Measurements from ENCODE around the gene THAP2. TPM values are rescaled to one million over a fixed set of nuclear protein-coding genes. Genes with fewer than 3 reads are reported as not detected.
"Not testable (repeated sequence)": the region's sequence is repeated elsewhere in the genome, so short reads cannot be mapped to it uniquely, and the experiment has no call there.

THAP2 gene
- total RNA-seq, 1 experiment from 2014 or later = 18.6 TPM

DNA sequence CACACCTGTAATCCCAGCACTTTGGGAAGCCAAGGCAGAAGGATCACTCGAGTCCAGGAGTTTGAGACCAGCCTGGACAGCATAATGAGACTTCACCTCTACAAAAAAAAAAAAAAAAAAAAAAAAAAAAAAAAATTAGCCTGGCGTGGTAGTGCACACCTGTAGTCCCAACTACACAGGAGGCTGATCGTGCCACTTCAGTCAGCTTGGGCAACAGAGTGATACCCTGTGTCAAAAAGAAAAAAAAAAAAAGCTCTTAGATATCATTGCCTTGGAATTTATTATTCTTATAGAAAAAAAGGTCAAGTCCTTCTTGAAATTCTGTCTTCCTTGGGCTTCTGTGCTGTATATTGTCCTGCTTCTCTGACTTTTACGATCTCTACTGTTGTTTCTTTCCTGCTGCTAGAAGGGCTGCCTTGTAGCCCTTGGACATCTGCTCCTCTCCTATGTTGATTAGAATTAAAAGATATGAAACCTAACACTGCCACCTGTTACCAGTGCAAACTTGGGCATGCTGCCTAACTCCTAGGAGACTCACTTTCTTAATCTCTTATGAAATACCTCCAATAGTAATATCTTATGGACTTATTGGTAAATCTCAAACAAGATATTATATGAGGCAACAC, 27.5 kb downstream of the THAP2 start:
- no peak for DNase-seq (ENCODE audit: low read depth)
- in situ Hi-C loops (cut with HindIII; ENCODE audit: low pct_unique_long_range_greater_than_20kb, low sequenced_read_pairs) = no loop called here

DNA sequence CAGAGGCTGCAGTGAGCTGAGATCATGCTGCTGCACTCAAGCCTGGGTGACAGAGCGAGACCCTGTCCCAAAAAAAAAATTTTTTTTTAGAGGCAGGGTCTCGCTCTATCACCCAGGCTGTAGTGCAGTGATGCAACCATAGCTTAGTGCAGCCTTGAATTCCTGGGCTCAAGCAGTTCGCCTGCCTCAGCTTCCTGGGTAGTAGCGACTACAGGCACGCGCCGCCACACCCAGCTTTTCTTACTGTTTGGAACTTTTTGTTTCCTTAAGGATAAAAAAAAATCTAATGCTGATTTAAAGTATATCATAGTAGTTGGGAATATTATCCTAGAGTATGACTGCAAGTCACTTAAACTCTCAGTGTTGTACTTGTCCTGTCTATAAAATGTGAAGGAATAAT, 29.0 kb downstream of the THAP2 start:
- in situ Hi-C loops (cut with HindIII; ENCODE audit: low pct_unique_long_range_greater_than_20kb, low sequenced_read_pairs) = no loop called here
- no peak for DNase-seq (ENCODE audit: low read depth)

DNA sequence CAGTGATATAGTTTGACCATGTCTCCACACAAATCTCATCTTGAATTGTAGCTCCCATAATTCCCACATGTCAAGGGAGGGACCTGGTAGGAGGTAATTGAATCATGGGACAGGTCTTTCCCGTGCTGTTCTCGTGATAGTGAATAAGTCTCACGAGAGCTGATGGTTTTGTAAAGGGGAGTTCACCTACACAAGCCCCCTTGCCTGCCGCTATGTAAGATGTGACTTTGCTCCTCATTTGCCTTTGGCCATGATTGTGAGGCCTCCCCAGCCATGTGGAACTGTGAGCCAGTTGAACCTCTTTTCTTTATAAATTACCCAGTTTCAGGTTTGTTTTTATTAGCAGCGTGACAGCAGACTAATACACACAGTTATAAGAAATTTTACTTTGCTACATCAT, 29.6 kb downstream of the THAP2 start:
- in situ Hi-C loops (cut with HindIII; ENCODE audit: low pct_unique_long_range_greater_than_20kb, low sequenced_read_pairs); DNase-seq (ENCODE audit: low read depth): not testable (repeated sequence)

DNA sequence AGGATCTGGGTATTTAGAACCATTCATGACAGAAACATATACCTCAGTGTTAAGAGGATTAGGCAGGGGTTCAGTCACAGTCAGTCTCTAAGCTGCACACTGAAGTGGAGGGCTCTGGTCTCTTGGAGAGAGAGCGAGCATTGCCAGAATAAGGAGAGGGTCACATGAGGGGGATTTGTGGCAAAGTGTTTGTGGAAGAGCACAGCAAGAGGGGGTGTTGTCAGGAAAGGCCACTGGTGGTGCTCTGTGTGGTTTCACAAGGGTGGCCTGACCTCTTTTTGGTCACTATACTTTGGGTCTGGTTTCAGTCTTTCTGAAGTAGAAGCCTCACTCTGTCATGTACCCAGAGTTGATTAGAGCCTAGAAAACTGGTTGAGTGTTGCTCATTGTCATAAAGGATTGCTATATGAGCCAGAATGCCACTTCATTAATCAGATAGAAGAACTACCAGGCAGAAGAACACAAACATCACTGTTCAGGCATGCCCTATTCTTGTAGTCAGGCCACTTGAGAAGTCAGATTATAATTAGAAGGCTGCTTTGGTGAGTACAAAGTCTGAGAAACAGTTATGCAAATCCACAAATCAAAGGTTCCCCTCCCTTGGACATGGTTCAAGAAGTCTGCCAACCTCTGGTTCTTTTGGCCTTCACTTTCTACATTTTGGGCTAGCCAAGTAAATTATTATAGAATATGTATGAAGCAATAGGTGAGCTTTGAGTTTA, 30.2 kb downstream of the THAP2 start:
- no peak for DNase-seq (ENCODE audit: low read depth)
- in situ Hi-C loops (cut with HindIII; ENCODE audit: low pct_unique_long_range_greater_than_20kb, low sequenced_read_pairs) = no loop called here

DNA sequence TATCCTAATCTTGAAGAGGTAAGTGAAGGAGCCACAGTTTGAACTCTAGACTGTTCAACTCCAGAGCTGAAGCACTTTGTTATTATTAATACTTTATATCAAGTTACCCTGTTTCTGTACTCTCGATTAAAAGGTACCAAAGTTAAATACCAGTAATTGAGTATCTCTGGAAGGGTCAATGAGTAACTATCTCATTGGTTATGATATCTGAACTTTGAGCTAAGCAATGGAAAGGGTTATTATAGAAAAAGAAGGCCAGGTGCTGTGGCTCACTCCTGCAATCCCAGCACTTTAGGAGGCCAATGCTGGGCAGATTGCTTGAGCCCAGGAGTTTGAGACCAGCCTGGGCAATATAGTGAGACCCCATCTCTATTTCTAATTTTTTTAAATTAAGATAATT, 31.7 kb downstream of the THAP2 start:
- in situ Hi-C loops (cut with HindIII; ENCODE audit: low pct_unique_long_range_greater_than_20kb, low sequenced_read_pairs) = no loop called here
- DNase-seq (ENCODE audit: low read depth) = no peak

DNA sequence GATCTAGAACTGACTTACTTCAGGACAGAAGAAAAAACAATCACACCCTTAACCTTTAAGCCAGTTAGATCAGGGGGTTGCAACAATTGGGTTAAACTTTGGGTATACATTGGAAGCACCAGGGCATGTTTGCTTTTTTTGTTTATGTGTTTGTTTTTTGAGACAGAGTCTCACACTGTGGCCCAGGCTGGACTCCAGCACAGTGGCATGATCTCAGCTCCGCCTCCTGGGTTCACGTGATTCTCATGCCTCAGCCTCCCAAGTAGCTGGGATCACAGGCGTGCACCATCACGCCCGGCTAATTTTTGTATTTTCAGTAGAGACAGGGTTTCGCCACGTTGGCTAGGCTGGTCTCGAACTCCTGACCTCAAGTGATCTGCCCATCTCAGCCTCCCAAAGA, 38.1 kb downstream of the THAP2 start:
- DNase-seq (ENCODE audit: low read depth); in situ Hi-C loops (cut with HindIII; ENCODE audit: low pct_unique_long_range_greater_than_20kb, low sequenced_read_pairs): not testable (repeated sequence)

DNA sequence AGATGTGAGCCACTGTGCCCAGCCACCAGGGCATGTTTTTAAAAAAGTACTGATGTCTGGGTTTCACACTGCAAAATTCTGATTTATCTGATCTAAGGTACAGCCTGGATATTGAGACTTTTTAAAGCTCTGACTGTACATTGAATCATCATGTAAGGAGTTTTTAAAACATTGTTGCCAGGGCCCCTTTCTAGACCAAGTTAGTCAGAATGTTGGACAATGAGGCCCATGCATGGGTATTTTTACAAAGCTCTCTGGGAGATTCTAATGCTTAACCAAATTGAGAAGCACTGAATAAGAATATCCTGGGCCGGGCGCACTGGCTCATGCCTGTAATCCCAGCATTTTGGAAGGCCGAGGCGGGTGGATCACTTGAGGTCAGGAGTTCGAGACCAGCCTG, 38.5 kb downstream of the THAP2 start:
- in situ Hi-C loops (cut with HindIII; ENCODE audit: low pct_unique_long_range_greater_than_20kb, low sequenced_read_pairs) = no loop called here

DNA sequence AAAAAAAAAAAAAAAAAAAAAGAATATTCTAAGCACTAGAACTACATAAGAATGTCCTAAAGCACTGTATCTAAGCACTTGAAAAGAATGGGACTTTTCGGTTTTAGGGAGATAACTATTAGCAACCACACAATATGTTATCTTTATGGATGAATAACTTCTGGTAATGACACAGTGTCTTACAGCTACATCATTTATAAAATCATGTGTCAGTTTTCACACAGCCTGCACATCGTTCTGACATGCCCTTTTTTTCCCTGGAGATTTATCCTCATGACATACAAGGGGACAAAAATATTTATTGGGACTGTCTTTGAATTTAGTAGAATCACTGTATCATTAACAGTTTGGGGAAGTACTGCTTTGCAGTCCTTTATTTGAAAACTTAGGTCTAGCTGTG, 39.1 kb downstream of the THAP2 start:
- peak; percentile 45 for DNase-seq (ENCODE audit: low read depth)
- in situ Hi-C loops (cut with HindIII; ENCODE audit: low pct_unique_long_range_greater_than_20kb, low sequenced_read_pairs) = no loop called here

More for the DNA sequence above, 38.5 kb downstream of the THAP2 start:
- DNase-seq (ENCODE audit: low read depth) = no peak

DNA sequence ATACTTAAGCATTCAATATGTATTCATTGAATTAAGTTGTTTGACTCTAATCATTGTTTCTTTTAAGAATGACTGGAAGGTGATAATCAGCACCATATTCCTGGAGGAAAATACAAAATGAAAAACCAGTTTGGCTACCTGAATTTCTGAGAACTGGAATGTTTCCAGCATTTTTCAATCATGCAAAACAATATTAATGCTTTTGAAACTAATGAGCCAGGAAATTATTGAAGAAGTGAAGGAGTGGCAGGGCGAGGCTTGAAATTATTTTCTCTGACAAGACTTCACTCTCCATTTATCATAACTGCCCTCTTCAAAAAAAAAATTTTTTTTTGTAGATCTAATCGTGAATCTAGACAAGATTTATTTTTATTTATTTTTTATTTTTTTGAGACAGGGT, 40.8 kb downstream of the THAP2 start:
- DNase-seq (ENCODE audit: low read depth) = no peak
- in situ Hi-C loops (cut with HindIII; ENCODE audit: low pct_unique_long_range_greater_than_20kb, low sequenced_read_pairs) = no loop called here

DNA sequence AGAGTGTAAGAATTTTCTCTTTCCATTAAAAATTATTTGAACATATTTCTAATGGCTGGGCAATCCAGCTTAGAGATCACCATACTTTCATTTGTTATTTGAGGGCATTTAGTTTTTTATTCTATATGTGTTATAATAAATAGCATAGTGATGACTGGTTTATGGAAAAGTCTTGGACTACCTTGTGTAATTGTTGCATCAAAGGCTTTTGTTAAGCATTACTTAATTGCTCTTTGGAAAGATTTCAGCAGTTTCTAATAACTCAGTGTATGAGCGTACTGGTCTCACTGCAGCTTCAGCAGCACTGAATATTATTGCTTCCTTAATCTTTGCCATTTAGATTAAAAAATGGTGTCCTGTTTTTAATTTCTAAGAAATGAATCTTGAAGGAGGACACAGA, 44.6 kb downstream of the THAP2 start:
- in situ Hi-C loops (cut with HindIII; ENCODE audit: low pct_unique_long_range_greater_than_20kb, low sequenced_read_pairs) = no loop called here
- DNase-seq (ENCODE audit: low read depth) = no peak

DNA sequence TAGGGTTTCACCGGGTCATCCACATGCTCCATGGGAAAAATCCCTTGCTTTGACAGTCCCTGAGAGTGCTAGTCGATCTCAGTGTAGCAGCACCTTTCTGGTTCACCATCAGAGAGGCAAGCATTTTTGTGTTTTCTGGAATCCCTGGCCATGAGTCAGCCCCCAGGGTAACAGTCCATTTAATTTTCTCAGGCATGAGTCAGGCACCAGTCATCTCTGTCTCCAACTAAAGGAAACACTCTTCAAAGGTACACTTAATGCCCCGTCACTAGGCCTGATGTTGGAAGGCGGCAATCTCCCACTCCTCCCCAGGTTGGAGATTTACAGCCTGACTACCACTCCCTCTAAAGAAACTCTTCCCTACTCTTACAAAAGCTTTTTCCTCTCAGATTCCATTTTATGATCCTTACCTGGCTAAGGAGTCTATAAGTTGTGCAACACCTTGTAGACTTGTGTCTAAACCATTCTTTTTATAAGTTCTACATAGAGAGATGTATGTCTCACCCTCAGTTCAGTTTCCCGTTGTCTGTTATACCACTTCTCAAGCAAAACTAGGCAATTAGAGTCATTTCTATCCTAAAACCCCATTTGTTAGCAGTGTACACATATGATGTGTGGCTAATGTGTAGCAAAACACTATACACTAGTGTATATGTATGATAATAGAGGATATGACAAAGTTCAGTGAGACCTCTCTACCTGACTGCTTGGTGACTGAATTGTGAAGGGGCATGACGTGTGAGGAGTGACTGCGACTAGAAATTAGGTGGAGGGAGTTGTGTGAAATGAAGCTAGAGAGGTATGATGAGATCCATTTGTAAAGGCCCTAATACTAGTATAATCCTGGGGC, 46.4 kb downstream of the THAP2 start:
- peak; percentile 87 for DNase-seq (ENCODE audit: low read depth)
- in situ Hi-C loops (cut with HindIII; ENCODE audit: low pct_unique_long_range_greater_than_20kb, low sequenced_read_pairs) = no loop called here

DNA sequence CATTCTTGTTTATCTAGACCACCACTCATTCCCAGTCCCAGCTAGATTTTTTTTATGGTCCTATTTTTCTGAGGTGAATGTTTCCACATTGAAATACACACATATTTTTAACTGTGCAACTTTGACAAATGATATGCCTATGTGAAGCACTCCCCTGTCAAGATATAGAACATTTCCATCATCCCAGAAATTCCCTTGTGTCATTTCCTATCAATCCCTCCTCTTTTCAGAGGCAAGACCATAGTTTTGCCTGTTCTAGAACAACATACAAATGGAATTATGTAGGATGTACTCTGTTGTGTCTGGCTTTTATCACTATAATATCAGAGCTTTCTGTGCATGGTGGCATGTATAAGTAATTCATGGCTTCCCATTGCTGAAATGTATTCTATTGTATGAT, 54.5 kb downstream of the THAP2 start:
- in situ Hi-C loops (cut with HindIII; ENCODE audit: low pct_unique_long_range_greater_than_20kb, low sequenced_read_pairs) = no loop called here
- DNase-seq (ENCODE audit: low read depth) = no peak

DNA sequence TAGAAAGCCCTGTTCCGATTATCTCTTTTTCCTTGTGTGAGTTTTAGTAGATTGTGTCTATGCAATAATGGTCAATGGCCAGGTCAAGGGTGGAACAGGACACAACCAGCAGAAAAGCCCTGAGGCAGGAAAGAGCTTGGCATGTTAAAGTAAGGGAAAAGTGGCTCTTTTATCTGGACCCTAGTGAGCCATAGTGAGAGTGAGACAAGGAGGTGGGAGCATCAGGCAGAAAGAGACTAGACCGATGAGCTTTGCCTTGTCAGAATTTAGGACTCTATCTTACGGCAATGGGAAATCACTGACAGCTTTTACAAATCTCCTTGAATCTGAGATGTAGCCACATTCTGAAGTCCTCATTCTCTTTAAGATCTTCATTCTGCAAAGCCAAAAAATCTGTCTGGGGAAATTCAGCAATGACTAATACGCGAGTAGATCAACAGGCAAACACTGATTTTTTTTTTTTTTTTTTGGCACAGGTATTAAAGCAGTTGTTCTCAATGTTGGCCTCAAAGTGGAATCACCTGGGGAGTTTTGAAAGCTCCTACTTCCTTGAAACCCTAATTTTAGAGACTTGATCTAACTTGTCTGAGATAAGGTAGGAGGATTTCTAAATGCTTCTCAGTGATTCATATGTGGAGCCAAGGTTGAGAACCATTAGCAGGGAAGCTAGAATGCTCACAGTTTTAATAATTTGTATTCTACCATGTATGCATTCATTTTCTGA, 55.7 kb downstream of the THAP2 start:
- DNase-seq (ENCODE audit: low read depth) = no peak
- in situ Hi-C loops (cut with HindIII; ENCODE audit: low pct_unique_long_range_greater_than_20kb, low sequenced_read_pairs) = no loop called here

DNA sequence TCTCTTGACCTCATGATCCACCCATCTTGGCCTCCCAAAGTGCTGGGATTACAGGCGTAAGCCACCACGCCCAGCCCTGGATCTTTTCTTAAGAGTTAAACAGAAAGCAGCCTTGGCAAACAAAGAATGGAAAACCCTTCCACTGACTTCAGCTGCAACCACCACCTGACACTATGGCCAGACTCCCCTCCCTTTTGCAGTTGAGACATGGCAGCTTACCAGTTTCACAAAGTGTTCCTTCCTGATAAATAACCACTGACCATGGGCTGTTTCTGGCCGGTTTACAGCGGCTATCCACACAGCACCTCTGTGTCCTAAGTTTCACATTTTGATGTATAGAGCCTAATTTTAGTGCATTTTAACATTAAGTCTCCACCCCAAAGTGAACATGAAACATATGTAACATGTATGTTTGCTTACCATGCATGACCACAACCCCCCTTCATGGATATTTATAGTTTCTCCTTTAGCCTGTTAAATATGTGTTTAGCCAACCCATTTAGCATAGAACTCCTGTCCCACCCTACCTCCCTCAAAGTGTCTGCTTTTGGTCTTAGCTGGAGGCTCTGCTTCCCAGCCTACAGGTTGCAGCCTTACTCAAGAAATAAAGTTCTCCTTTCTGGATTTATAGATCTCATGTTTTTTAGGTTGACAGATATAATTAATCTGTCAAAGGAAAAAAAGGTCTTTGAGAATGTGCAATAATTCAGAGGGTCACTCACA, 57.8 kb downstream of the THAP2 start:
- in situ Hi-C loops (cut with HindIII; ENCODE audit: low pct_unique_long_range_greater_than_20kb, low sequenced_read_pairs) = no loop called here
- DNase-seq (ENCODE audit: low read depth) = no peak

DNA sequence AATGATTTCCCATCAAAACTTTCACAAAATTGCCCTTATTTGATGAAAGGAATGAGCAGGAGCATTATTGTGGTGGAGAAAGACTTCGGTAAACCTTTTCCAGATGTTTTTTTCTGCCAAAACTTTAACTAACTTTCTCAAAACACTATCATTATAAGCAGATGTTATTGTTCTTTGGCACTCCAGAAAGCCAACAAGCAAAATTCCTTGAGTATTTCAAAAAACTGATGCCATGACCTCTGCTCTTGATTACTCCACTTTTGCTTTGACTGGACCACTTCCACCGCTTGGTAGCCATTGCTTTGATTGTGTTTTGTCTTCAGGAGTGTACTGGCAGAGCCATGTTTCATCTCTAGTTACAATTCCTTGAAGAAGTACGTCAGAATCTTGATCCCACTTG, 60.9 kb downstream of the THAP2 start:
- in situ Hi-C loops (cut with HindIII; ENCODE audit: low pct_unique_long_range_greater_than_20kb, low sequenced_read_pairs) = no loop called here
- DNase-seq (ENCODE audit: low read depth) = no peak

DNA sequence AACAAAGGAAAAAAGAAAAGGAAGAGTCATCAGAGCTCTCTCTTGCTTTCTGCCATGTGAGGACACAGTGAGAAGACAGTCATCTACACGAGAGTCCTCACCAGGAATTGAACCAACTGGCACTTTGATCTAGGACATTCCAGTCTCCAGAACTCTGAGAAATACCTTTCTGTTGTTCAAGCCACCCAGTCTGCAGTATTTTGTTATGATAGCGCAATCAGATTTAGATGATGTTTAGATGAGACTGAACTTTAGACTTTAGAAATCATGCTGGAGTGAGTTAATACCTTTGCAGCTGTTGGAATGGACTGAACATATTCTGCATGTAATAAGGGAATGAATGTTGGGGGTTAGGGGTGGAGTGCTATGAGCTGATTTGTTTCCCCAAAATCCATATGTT, 62.4 kb downstream of the THAP2 start:
- in situ Hi-C loops (cut with HindIII; ENCODE audit: low pct_unique_long_range_greater_than_20kb, low sequenced_read_pairs) = no loop called here
- DNase-seq (ENCODE audit: low read depth) = no peak

DNA sequence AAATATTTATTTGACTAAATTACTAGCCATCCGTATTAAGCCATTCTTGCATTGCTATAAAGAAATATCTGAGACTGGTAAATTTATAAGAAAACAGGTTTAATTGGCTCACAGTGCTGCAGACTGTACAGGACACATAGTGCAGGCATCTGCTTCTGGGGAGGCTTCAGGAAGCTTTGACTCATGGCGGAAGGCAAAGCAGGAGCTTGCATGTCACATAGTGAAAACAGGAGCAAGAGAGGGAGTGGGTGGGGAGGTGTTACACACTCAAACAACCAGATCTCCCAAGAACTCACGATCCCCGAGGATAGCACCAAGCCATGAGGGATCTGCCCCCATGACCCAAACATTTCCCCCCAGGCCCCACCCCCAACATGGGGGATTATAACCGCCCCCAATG, 63.9 kb downstream of the THAP2 start:
- DNase-seq (ENCODE audit: low read depth) = no peak
- in situ Hi-C loops (cut with HindIII; ENCODE audit: low pct_unique_long_range_greater_than_20kb, low sequenced_read_pairs) = no loop called here

All from Caki2 (cell line).